Sigmoid colon (tissue), 4 donors: Measurements from ENCODE around the gene TM9SF2.

Source experiments
- CTCF ChIP-seq, 4 experiments: fragments of 450-650 bp in 3 of 4; fragments of 200-600 bp in 1 of 4; IDR thresholded peaks; one replicate each; pipeline ENCODE4 v1.5.1; 2016 to 2019; ENCODE audit warnings: antibody characterized with exemption in 4 of 4, mild to moderate bottlenecking in 3 of 4, moderate library complexity in 2 of 4
- EP300 ChIP-seq, 4 donors: sonication (generic); formaldehyde crosslinking; IDR thresholded peaks; one replicate each; pipeline ENCODE4 v1.6.1; 2017; ENCODE audit warnings: antibody characterized with exemption in 4 of 4
- POLR2A ChIP-seq, 2 donors: fragments of 450-650 bp; IDR thresholded peaks; one replicate each; pipeline ENCODE4 v1.6.1; 2016; ENCODE audit warnings: antibody characterized with exemption in 2 of 2, mild to moderate bottlenecking in 2 of 2, moderate library complexity in 2 of 2

- TF ChIP-seq CTCF (IDR thresholded peaks at IDR 0.05), result no peak
- TF ChIP-seq EP300 (IDR thresholded peaks at IDR 0.05), result no peak
- no peak for TF ChIP-seq POLR2A (IDR thresholded peaks at IDR 0.05)
Observed at GRCh38 chr13:99469041-99469440, 32.2 kb upstream of the TM9SF2 start.
